ENCODE results near the gene CERS6.
A peak's percentile ranks its signal among the peaks of the same experiment; 100 is the strongest.

- TF ChIP-seq CTCF (IDR thresholded peaks at IDR 0.05) (no peak), POLR2AphosphoS5 (IDR thresholded peaks at IDR 0.05) (peak in 1 of 3 donors; percentile 16), POLR2A (IDR thresholded peaks at IDR 0.05) (no peak)
Observed at GRCh38 chr2:168802859-168803725, 347.0 kb downstream of the CERS6 start.

Measured in breast epithelium (tissue), 3 donors.